Spleen (tissue), 7 donors: ENCODE measurements around the gene FRMD1.

Experiments used
- POLR2A ChIP-seq, 3 donors: fragments of 450-650 bp; IDR thresholded peaks; one replicate each; pipeline ENCODE4 v1.5.1; 2017; ENCODE audit warnings: antibody characterized with exemption in 3 of 3, mild to moderate bottlenecking in 1 of 3
- POLR2AphosphoS5 ChIP-seq, 3 donors: sonication (generic); formaldehyde crosslinking; IDR thresholded peaks; one replicate each; pipeline ENCODE4 v1.5.1; 2017; ENCODE audit warnings: antibody characterized with exemption in 3 of 3
- TF ChIP-seq, protein P1 (sequence below), 11 experiments: fragments of 200-600 bp in 7 of 11; fragments of 450-650 bp in 4 of 11; sonication (generic) in 4 of 11; IDR thresholded peaks in 8 of 11; conservative IDR thresholded peaks in 3 of 11; 1 replicate in 7 of 11; 2 replicates in 4 of 11; pipeline versions ENCODE4 v1.4.0 to v1.8.0; 2016 to 2021; ENCODE audit warnings: antibody characterized with exemption in 11 of 11, inconsistent platforms in 4 of 11, mild to moderate bottlenecking in 1 of 11
- donor health status: DM: no; HTN: no; CAD: no; lungs with moderate emphysema.
- donor health status: DM: no; HTN: no; CAD: no.
- donor health status: DM: no; HTN: no; CAD: no.

DNA sequence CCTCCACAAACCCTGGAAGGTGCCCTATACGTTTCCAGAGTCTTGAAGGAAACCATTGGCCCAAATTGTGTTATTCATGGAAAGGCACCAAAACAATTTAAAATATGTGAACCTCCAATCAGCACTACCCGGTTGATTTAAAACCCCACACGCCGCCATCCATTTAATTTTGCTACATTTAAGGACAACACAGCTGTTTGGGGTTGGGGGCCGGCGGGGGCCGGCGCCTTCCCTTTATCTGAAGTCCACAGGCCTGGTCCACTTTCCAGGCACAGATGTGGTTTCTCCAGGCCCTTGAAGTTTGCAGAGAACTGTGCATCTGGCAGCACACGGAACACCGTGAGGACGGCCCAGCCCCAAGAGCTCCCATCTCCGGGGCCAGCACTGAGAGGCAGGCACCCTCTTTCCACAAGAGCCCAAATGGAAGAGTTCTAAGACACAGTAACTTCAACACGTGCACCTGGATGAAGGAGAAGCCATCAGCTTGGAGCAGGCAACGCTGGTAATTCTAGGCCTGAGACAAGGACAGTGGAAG, 16.8 kb upstream of the FRMD1 start:
- TF ChIP-seq, protein P1, sequence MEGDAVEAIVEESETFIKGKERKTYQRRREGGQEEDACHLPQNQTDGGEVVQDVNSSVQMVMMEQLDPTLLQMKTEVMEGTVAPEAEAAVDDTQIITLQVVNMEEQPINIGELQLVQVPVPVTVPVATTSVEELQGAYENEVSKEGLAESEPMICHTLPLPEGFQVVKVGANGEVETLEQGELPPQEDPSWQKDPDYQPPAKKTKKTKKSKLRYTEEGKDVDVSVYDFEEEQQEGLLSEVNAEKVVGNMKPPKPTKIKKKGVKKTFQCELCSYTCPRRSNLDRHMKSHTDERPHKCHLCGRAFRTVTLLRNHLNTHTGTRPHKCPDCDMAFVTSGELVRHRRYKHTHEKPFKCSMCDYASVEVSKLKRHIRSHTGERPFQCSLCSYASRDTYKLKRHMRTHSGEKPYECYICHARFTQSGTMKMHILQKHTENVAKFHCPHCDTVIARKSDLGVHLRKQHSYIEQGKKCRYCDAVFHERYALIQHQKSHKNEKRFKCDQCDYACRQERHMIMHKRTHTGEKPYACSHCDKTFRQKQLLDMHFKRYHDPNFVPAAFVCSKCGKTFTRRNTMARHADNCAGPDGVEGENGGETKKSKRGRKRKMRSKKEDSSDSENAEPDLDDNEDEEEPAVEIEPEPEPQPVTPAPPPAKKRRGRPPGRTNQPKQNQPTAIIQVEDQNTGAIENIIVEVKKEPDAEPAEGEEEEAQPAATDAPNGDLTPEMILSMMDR (IDR thresholded peaks at IDR 0.05 in 8 of 11, conservative IDR thresholded peaks at IDR 0.05 in 3 of 11): no peak
- TF ChIP-seq POLR2A (IDR thresholded peaks at IDR 0.05) (no peak), POLR2AphosphoS5 (IDR thresholded peaks at IDR 0.05) (no peak)
